ENCODE data around the gene PHOX2B.

The PHOX2B gene

DNA sequence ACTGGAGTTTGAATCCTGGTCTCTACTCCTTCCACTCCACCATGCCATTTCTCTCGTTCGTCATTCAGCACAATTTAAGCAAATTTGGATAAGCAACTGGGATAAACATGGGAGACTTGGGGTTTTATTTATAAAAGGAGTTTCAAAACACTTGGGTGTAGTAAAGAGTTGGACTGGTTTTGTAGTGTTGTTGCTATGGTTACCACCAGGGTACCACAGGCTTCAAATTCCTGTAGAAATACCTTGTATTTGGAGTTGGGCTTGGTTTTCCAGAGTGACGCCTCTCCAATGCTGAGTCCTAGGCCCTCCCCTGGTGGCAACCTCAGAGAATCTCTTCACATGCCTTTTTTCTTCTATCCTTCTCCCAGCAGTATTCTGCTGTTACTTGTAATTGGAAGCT is 27.9 kb upstream of the PHOX2B start:
- Histone ChIP-seq H3K4me1 (no peaks in the 10 kb centered on the region), H3K4me3 (no peak overlapping the region), H3K27ac (no peak overlapping the region), H4K20me1 (no peaks in the 10 kb centered on the region), H3K9ac (no peak overlapping the region), H3K27me3 (no peaks in the 10 kb centered on the region), H3K4me2 (no peak overlapping the region), H3K9me3 (no peaks in the 10 kb centered on the region), H3K36me3 (no peaks in the 10 kb centered on the region)
- no peak for TF ChIP-seq Cebpa-rat (IDR thresholded peaks at IDR 0.05)

GRCh38 chr4:41763729-41764128 is 15.2 kb upstream of the PHOX2B start:
- TF ChIP-seq Cebpa-rat (IDR thresholded peaks at IDR 0.05) = no peak
- H3K4me2 ChIP-seq = no peak overlapping the region

DNA sequence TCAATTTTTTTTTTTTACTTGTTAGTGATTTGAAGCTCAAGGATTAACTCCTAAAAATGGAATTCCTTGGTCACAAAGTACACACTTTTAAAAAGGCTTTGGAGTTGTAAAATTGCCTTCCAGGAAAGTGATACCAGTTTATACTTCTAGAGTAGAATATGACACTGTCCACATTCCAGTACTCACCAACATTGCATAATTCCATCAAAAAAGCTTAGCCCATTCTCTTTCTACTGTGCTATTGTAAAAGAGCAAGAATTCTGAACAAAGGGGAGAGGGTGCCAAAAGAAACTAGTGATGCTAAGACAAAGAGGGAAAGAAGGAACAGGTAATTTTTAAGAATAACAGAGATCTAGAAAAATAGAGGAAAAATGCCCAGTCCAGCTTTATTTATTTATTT is 10.4 kb upstream of the PHOX2B start:
- no peaks in the 10 kb centered on the region for H3K36me3 ChIP-seq
- peaks cover 29% of the 10 kb centered on the region for H3K4me1 ChIP-seq
- H3K4me3 ChIP-seq = no peak overlapping the region
- no peaks in the 10 kb centered on the region for H3K27me3 ChIP-seq
- H4K20me1 ChIP-seq = no peaks in the 10 kb centered on the region
- H3K9ac ChIP-seq = no peak overlapping the region
- no peaks in the 10 kb centered on the region for H3K9me3 ChIP-seq
- H3K4me2 ChIP-seq = no peak overlapping the region
- TF ChIP-seq Cebpa-rat (IDR thresholded peaks at IDR 0.05) = no peak
- H3K27ac ChIP-seq = no peak overlapping the region

More at GRCh38 chr4:41763729-41764128, 15.2 kb upstream of the PHOX2B start:
- no peak overlapping the region for H3K9ac ChIP-seq
- no peaks in the 10 kb centered on the region for H3K36me3 ChIP-seq
- H3K4me3 ChIP-seq = no peak overlapping the region
- H3K27me3 ChIP-seq = no peaks in the 10 kb centered on the region
- H4K20me1 ChIP-seq = no peaks in the 10 kb centered on the region
- H3K9me3 ChIP-seq = no peaks in the 10 kb centered on the region
- H3K27ac ChIP-seq = no peak overlapping the region
- H3K4me1 ChIP-seq = no peaks in the 10 kb centered on the region

DNA sequence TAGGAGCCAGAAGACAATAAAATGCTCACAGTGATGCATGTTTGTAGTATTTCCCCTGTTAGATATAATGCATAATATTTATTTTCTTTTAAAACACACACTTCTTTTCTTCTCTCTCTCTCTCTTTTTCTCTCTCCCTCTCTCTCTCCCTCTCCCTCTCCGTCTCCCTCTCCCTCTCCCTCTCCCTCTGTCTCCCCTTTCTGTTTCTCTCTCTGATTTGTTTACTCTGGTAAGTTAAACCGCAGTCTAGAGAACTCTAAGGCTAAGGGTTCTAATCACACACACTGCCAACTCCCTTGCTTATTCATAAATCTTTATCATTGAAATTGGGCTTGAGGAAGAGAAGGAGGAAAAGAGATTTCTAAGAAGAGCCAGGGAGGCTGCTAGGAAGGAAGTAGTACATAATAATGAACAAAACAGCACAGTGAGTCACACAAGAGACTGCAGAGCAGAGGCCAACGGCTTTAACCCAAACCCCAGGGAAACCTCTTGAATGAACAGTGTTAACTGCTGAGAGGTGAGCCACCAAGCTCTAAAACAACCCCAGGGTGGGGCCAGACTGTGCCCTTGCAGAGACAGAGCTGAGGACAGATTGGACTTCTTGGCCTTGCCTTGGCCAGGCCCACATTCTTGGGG is 9.1 kb upstream of the PHOX2B start:
- H3K4me3 ChIP-seq = no peak overlapping the region
- H3K4me2 ChIP-seq = peak overlapping the region; percentile 50
- no peaks in the 10 kb centered on the region for H3K27me3 ChIP-seq
- peaks cover 41% of the 10 kb centered on the region for H3K4me1 ChIP-seq
- H3K9ac ChIP-seq = no peak overlapping the region
- H4K20me1 ChIP-seq = no peaks in the 10 kb centered on the region
- no peak for TF ChIP-seq Cebpa-rat (IDR thresholded peaks at IDR 0.05)
- no peaks in the 10 kb centered on the region for H3K9me3 ChIP-seq
- H3K27ac ChIP-seq = peak overlapping the region; percentile 40; the same call in 1 of the 2 replicates
- no peaks in the 10 kb centered on the region for H3K36me3 ChIP-seq

- Histone ChIP-seq H3K4me3 (no peak overlapping the region), H3K9me3 (peaks cover 30% of the 10 kb centered on the region), H4K20me1 (no peaks in the 10 kb centered on the region), H3K9ac (no peak overlapping the region), H3K4me2 (peak overlapping the region; percentile 70), H3K27me3 (peaks cover 23% of the 10 kb centered on the region), H3K4me1 (peaks cover 42% of the 10 kb centered on the region), H3K27ac (no peak overlapping the region), H3K36me3 (no peaks in the 10 kb centered on the region)
- no peak for TF ChIP-seq Cebpa-rat (IDR thresholded peaks at IDR 0.05)
Observed at GRCh38 chr4:41753942-41754341, 5.4 kb upstream of the PHOX2B start.

DNA sequence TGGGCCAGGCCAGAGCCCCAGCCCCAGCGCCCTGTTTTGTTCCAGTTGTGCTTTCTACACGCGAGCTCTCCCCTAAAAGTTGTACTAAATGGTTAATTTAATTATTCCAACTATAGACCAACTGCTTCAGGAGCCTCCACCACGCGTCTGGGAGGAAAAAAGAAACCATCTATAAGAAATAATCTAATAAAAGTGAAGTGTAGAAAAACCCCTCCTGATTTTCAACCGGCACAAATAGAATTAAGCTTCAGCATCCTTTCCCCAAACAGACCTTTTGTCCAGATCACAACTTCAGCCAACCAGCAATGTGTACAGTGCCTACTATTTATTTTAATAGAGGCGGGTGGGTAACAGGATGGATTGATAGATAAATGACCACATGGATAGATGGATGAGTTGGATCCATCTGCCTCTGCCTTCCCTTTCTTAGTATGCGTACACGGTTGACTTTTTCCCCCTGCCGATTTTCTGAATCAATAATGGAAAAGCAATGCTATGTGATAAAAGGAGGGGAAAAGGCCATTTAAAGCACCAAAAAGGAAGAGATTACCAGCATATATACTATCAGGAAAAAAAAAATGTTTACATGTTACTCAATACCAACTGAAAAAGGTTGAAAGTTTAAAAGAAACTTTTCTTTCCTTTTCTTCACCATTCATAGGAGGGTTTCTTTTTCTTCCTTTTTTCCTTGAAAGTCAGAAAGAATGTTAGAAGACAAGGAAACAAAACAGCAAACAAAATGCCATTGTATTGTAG is 3.7 kb upstream of the PHOX2B start:
- TF ChIP-seq Cebpa-rat (IDR thresholded peaks at IDR 0.05) = no peak
- H3K4me1 ChIP-seq = peaks cover 32% of the 10 kb centered on the region
- H3K4me2 ChIP-seq = no peak overlapping the region
- no peaks in the 10 kb centered on the region for H4K20me1 ChIP-seq
- peaks cover 47% of the 10 kb centered on the region for H3K9me3 ChIP-seq
- peaks cover 34% of the 10 kb centered on the region for H3K27me3 ChIP-seq
- no peak overlapping the region for H3K4me3 ChIP-seq
- no peaks in the 10 kb centered on the region for H3K36me3 ChIP-seq
- no peak overlapping the region for H3K27ac ChIP-seq
- no peak overlapping the region for H3K9ac ChIP-seq

- Histone ChIP-seq H3K27ac (no peak overlapping the region), H4K20me1 (no peaks in the 10 kb centered on the region), H3K4me2 (no peak overlapping the region), H3K4me3 (no peak overlapping the region), H3K36me3 (no peaks in the 10 kb centered on the region), H3K9ac (no peak overlapping the region), H3K4me1 (peaks cover 32% of the 10 kb centered on the region), H3K9me3 (peaks cover 54% of the 10 kb centered on the region), H3K27me3 (peaks cover 34% of the 10 kb centered on the region)
- no peak for TF ChIP-seq Cebpa-rat (IDR thresholded peaks at IDR 0.05)
Observed at GRCh38 chr4:41751449-41752061, 3.0 kb upstream of the PHOX2B start.

GRCh38 chr4:41750626-41751448 is 2.3 kb upstream of the PHOX2B start:
- peaks cover 61% of the 10 kb centered on the region for H3K9me3 ChIP-seq
- no peaks in the 10 kb centered on the region for H3K36me3 ChIP-seq
- TF ChIP-seq Cebpa-rat (IDR thresholded peaks at IDR 0.05) = no peak
- no peaks in the 10 kb centered on the region for H4K20me1 ChIP-seq
- no peak overlapping the region for H3K4me2 ChIP-seq
- H3K4me1 ChIP-seq = peaks cover 32% of the 10 kb centered on the region
- no peak overlapping the region for H3K9ac ChIP-seq
- H3K27ac ChIP-seq = no peak overlapping the region
- H3K4me3 ChIP-seq = no peak overlapping the region
- H3K27me3 ChIP-seq = peaks cover 34% of the 10 kb centered on the region

GRCh38 chr4:41750121-41750625 is 1.6 kb upstream of the PHOX2B start:
- no peaks in the 10 kb centered on the region for H3K36me3 ChIP-seq
- peaks cover 26% of the 10 kb centered on the region for H3K4me1 ChIP-seq
- H3K27ac ChIP-seq = no peak overlapping the region
- no peak for TF ChIP-seq Cebpa-rat (IDR thresholded peaks at IDR 0.05)
- H3K9ac ChIP-seq = no peak overlapping the region
- H3K27me3 ChIP-seq = peaks cover 34% of the 10 kb centered on the region
- H4K20me1 ChIP-seq = no peaks in the 10 kb centered on the region
- no peak overlapping the region for H3K4me3 ChIP-seq
- H3K9me3 ChIP-seq = peaks cover 68% of the 10 kb centered on the region
- H3K4me2 ChIP-seq = no peak overlapping the region

Data from BLaER1 (cell line).